Psoas muscle (tissue), 8 donors: ENCODE results near the gene KSR1. TPM values are rescaled to one million over a fixed set of nuclear protein-coding genes. Genes with fewer than 3 reads are reported as not detected.
A peak's percentile ranks its signal among the peaks of the same experiment; 100 is the strongest.

Experiments used
- ATAC-seq, 4 donors: fragments of 200-7000 bp; cut with Tn5 transposase; one replicate each; pipeline ENCODE4 v1.9.1; 2020; ENCODE audit warnings: moderate library complexity in 3 of 4, mild to moderate bottlenecking in 2 of 4
- DNase-seq, 2 donors: peaks; one replicate each; pipeline ENCODE4 v3.0.0-alpha.2; 2020
- H3K27ac ChIP-seq: fragments of 200-600 bp; one replicate; pipeline ENCODE4 v1.8.0; 2022
- H3K27me3 ChIP-seq, 3 donors: fragments of 200-600 bp in 1 of 3; one replicate each; pipeline versions ENCODE4 v1.6.1 to v1.8.0; 2013 to 2022; ENCODE audit warnings: low read length in 2 of 3, mild to moderate bottlenecking in 2 of 3, moderate library complexity in 1 of 3; ENCODE audit not compliant: insufficient read depth in 3 of 3
- H3K36me3 ChIP-seq, 2 donors: fragments of 200-600 bp in 1 of 2; one replicate each; pipeline versions ENCODE4 v1.6.1 to v1.8.0; 2013 to 2022; ENCODE audit warnings: low read depth in 1 of 2, mild to moderate bottlenecking in 1 of 2, moderate library complexity in 1 of 2; ENCODE audit not compliant: insufficient read depth in 1 of 2
- H3K4me1 ChIP-seq: fragments of 200-600 bp; one replicate; pipeline ENCODE4 v1.8.0; 2022
- H3K4me3 ChIP-seq: fragments of 200-600 bp; one replicate; pipeline ENCODE4 v1.8.0; 2022; ENCODE audit warnings: mild to moderate bottlenecking
- H3K9me3 ChIP-seq: fragments of 200-600 bp; one replicate; pipeline ENCODE4 v1.8.0; 2022
- WGBS, 3 donors: extraction: QIAGEN DNeasy Blood & Tissue Kit; methylation state at CpG; one replicate each; pipeline versions ENCODE4 v1.1.6 to v1.1.7; 2013; 5-methylcytosine and 5-hydroxymethylcytosine counted together
- intact Hi-C, 2 donors: fragments of 100-400 bp; cut with DNase I; formaldehyde crosslinking; loops; one replicate each; pipeline versions ENCODE4 v1.11.0 to v1.14.2; 2022
- polyA plus RNA-seq, 3 donors: library from polyadenylated mRNA; stranded (reverse); fragments of 200-250 nt; gene quantifications; one replicate each; pipeline ENCODE4 v1.2.3, GENCODE V29; 2013
- total RNA-seq, 4 donors: library from RNA; stranded (reverse); fragmentation: NEBNext Ultra II Directional in 2 of 4; extraction: Animal tissue kit (Norgen Biotek cat#: 25700) in 2 of 4; gene quantifications; one replicate each; pipeline versions ENCODE4 v1.2.1 to v1.2.4, GENCODE V29; 2021 to 2023
- TF ChIP-seq, protein P1 (sequence below): fragments of 200-600 bp; IDR thresholded peaks from one replicate; pipeline ENCODE4 v1.8.0; 2022; ENCODE audit warnings: antibody characterized with exemption
- donor health status: healthy with polysubstance abuse.
- donor health status: DM: no; HTN: no; CAD: no; lungs with moderate emphysema.
- donor health status: Bipolar disorder and iron deficiency.
- donor health status: healthy.
- donor health status: DM: yes; HTN: yes; CAD: no.
- donor health status: DM: no; HTN: no; CAD: no.
- donor health status: DM: no; HTN: no; CAD: no.
- donor health status: DM: yes; HTN: yes; CAD: no.

Gene KSR1
- total and polyA plus RNA-seq, 7 donors = 7.8 to 93.0 (median 46.5) TPM

DNA sequence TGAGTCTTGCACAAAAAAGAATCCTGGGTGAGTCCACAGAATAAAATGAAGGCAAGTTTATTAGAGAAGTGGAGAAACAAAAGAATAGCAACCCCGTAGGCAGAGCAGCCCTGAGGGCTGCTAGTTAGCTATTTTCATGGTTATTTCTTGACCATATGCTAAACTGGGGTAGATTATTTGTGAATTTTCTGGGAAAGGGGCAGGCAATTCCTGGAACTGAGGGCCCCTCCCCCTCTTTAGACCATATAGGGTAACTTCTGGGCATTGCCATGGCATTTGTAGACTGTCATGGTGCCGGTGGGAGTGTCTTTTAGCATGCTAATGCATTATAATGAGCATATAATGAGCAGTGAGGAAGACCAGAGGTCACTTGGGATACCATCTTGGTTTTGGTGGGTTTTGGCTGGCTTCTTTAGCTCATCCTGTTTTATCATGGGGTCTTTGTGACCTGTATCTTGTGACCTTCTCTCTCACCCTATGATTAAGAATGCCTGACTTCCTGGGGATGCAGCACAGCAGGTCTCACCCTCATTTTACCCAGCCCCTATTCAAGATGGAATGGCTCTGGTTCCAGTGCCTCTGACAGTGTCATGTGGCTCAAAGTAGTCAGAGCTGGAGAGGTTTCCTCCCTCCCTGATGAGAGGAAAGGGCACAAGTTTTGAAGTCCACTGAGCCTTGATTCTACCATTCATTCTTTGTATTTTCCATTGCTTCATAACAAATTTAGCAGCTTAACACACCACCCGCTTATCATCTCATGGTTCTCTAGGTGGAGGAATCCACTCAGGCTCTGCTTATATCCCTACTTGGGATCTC is 119.1 kb downstream of the KSR1 start:
- DNase-seq (no peak), ATAC-seq (no peak)
- Histone ChIP-seq H3K36me3 (no peaks in the 10 kb centered on the region), H3K27ac (peak overlapping the region; percentile 94), H3K4me1 (peaks cover 64% of the 10 kb centered on the region), H3K9me3 (no peaks in the 10 kb centered on the region), H3K4me3 (no peak overlapping the region), H3K27me3 (no peaks in the 10 kb centered on the region)
- TF ChIP-seq, protein P1, sequence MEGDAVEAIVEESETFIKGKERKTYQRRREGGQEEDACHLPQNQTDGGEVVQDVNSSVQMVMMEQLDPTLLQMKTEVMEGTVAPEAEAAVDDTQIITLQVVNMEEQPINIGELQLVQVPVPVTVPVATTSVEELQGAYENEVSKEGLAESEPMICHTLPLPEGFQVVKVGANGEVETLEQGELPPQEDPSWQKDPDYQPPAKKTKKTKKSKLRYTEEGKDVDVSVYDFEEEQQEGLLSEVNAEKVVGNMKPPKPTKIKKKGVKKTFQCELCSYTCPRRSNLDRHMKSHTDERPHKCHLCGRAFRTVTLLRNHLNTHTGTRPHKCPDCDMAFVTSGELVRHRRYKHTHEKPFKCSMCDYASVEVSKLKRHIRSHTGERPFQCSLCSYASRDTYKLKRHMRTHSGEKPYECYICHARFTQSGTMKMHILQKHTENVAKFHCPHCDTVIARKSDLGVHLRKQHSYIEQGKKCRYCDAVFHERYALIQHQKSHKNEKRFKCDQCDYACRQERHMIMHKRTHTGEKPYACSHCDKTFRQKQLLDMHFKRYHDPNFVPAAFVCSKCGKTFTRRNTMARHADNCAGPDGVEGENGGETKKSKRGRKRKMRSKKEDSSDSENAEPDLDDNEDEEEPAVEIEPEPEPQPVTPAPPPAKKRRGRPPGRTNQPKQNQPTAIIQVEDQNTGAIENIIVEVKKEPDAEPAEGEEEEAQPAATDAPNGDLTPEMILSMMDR = no peak
- WGBS, 3 donors = 72 to 88% (median 78%) methylated on average over 3 of the region's 3 CpGs
- intact Hi-C loops = no loop called here

DNA sequence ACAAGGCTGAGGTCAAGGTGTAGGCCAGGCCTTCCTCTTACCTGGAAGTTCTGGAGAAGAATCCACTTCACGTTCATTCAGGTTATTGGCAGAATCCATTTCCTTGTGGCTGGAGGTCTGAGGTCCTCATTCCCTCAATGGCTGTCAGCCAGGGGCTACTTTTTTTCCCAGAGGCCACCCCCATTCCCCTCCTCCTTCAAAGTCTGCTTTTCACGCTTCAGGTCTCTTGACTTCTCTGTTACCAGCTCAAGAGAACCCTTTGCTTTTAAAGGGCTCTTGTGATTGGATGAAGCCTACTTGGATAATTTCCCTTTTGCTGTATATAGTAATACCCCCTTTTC is 119.6 kb downstream of the KSR1 start:
- no peaks in the 10 kb centered on the region for H3K9me3 ChIP-seq
- H3K4me1 ChIP-seq = peaks cover 64% of the 10 kb centered on the region
- DNase-seq (no peak), ATAC-seq (no peak)
- WGBS, 3 donors = 86 to 98% (median 92%) methylated on average over 2 of the region's 2 CpGs
- H3K27ac ChIP-seq = peak overlapping the region; percentile 94
- TF ChIP-seq, protein P1 = no peak
- no peaks in the 10 kb centered on the region for H3K27me3 ChIP-seq
- no peaks in the 10 kb centered on the region for H3K36me3 ChIP-seq
- intact Hi-C loops = no loop called here
- H3K4me3 ChIP-seq = no peak overlapping the region

GRCh38 chr17:27576477-27577083 is 120.3 kb downstream of the KSR1 start:
- no peak for DNase-seq

GRCh38 chr17:27577121-27577761 is 121.0 kb downstream of the KSR1 start:
- ATAC-seq = peak; percentile 91 to 93 (median 92)
- peak overlapping the region; percentile 68 for H3K4me3 ChIP-seq
- H3K27me3 ChIP-seq = no peaks in the 10 kb centered on the region
- DNase-seq = peak; percentile 79 to 91
- H3K9me3 ChIP-seq = no peaks in the 10 kb centered on the region
- H3K36me3 ChIP-seq = no peaks in the 10 kb centered on the region
- TF ChIP-seq, protein P1 = no peak
- 24 to 36% (median 25%) methylated on average over 18 to 20 of the region's 20 CpGs for WGBS, 3 donors
- peaks cover 60% of the 10 kb centered on the region for H3K4me1 ChIP-seq
- H3K27ac ChIP-seq = peak overlapping the region; percentile 94
- intact Hi-C loops = no loop called here

More at GRCh38 chr17:27576477-27577083, 120.3 kb downstream of the KSR1 start:
- WGBS, 3 donors = 55 to 72% (median 61%) methylated on average over 8 of the region's 8 CpGs
- H3K9me3 ChIP-seq = no peaks in the 10 kb centered on the region
- H3K4me1 ChIP-seq = peaks cover 60% of the 10 kb centered on the region
- intact Hi-C loops = no loop called here
- peak overlapping the region; percentile 94 for H3K27ac ChIP-seq
- ATAC-seq = no peak
- H3K36me3 ChIP-seq = no peaks in the 10 kb centered on the region
- no peaks in the 10 kb centered on the region for H3K27me3 ChIP-seq
- H3K4me3 ChIP-seq = no peak overlapping the region
- TF ChIP-seq, protein P1 = no peak
